Right lobe of liver (tissue), 6 donors: ENCODE data around the gene FIGNL1. TPM values are rescaled to one million over a fixed set of nuclear protein-coding genes. Genes with fewer than 3 reads are reported as not detected.
A peak's percentile ranks its signal among the peaks of the same experiment; 100 is the strongest.

ENCODE experiments used
- ATAC-seq, 4 donors: fragments of 200-7000 bp; cut with Tn5 transposase; one replicate each; pipeline ENCODE4 v1.9.1; 2020; ENCODE audit warnings: mild to moderate bottlenecking in 4 of 4, moderate library complexity in 4 of 4
- DNase-seq, 3 donors: peaks; one replicate each; pipeline ENCODE4 v3.0.0-alpha.2; 2020
- H3K27ac ChIP-seq, 3 donors: fragments of 200-600 bp; one replicate each; pipeline ENCODE4 v1.8.0; 2022
- H3K27me3 ChIP-seq, 2 donors: fragments of 200-600 bp; one replicate each; pipeline ENCODE4 v1.8.0; 2022
- H3K36me3 ChIP-seq, 4 donors: fragments of 200-600 bp; sonication (generic) in 1 of 4; one replicate each; pipeline versions ENCODE4 v1.5.1 to v1.8.0; 2017 to 2022; ENCODE audit warnings: control low read depth in 1 of 4
- H3K4me1 ChIP-seq, 4 donors: fragments of 200-600 bp; sonication (generic) in 1 of 4; one replicate each; pipeline versions ENCODE4 v1.5.1 to v1.8.0; 2017 to 2022; ENCODE audit warnings: control low read depth in 1 of 4
- H3K4me3 ChIP-seq, 3 donors: fragments of 200-600 bp; one replicate each; pipeline ENCODE4 v1.8.0; 2022
- H3K9me3 ChIP-seq, 4 donors: fragments of 200-600 bp; sonication (generic) in 1 of 4; one replicate each; pipeline versions ENCODE4 v1.5.1 to v1.8.0; 2017 to 2022; ENCODE audit warnings: control low read depth in 1 of 4
- POLR2A ChIP-seq: fragments of 450-650 bp; IDR thresholded peaks from one replicate; pipeline ENCODE4 v1.6.1; 2017; ENCODE audit warnings: antibody characterized with exemption, mild to moderate bottlenecking
- WGBS: methylation state at CpG from one replicate; pipeline ENCODE4 v1.1.6; 2018; ENCODE audit warnings: low coverage, low lambda C conversion rate; ENCODE audit not compliant: insufficient coverage; ENCODE audit errors: missing lambda C conversion rate; 5-methylcytosine and 5-hydroxymethylcytosine counted together
- intact Hi-C, 2 donors: fragments of 100-400 bp; cut with DNase I; formaldehyde crosslinking; loops; one replicate each; pipeline versions ENCODE4 v1.11.2 to v1.14.1; 2022
- long read RNA-seq: library from polyadenylated mRNA; unstranded; transcript quantifications from one replicate; pipeline ENCODE4 v2.0.0, GENCODE V29; 2019
- total RNA-seq, 6 experiments: library from RNA; depleted of rRNA in 2 of 6; stranded (reverse); fragments of >200 nt in 2 of 6; fragmentation: NEBNext Ultra II Directional in 3 of 6; extraction: Animal tissue kit (Norgen Biotek cat#: 25700) in 3 of 6; gene quantifications; one replicate each; pipeline versions ENCODE4 v1.1.0 to v1.2.4, GENCODE V29; 2016 to 2023
- TF ChIP-seq, protein P1 (sequence below), 4 donors: fragments of 200-600 bp in 3 of 4; fragments of 450-650 bp in 1 of 4; IDR thresholded peaks; one replicate each; pipeline versions ENCODE4 v1.5.1 to v1.8.0; 2016 to 2022; ENCODE audit warnings: antibody characterized with exemption in 4 of 4, mild to moderate bottlenecking in 2 of 4
- donor health status: DM: no; HTN: yes; CAD: no.
- donor health status: DM: no; HTN: no; CAD: no.
- donor health status: DM: no; HTN: no; CAD: no.
- donor health status: DM: no; HTN: yes; CAD: no.
- donor health status: DM: no; HTN: yes; CAD: no.

Gene FIGNL1, protein sequence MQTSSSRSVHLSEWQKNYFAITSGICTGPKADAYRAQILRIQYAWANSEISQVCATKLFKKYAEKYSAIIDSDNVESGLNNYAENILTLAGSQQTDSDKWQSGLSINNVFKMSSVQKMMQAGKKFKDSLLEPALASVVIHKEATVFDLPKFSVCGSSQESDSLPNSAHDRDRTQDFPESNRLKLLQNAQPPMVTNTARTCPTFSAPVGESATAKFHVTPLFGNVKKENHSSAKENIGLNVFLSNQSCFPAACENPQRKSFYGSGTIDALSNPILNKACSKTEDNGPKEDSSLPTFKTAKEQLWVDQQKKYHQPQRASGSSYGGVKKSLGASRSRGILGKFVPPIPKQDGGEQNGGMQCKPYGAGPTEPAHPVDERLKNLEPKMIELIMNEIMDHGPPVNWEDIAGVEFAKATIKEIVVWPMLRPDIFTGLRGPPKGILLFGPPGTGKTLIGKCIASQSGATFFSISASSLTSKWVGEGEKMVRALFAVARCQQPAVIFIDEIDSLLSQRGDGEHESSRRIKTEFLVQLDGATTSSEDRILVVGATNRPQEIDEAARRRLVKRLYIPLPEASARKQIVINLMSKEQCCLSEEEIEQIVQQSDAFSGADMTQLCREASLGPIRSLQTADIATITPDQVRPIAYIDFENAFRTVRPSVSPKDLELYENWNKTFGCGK
- 10 to 100 TPM in 1 of 6 experiments, 1 to 10 TPM in 5; 2.0 to 12.2 (median 4.4) TPM for total RNA-seq
- long read RNA-seq, partial matches to known transcripts = 0 of 2 reads
- long read RNA-seq, other reads (novel, unspliced or antisense) = 2 of 2 reads

DNA sequence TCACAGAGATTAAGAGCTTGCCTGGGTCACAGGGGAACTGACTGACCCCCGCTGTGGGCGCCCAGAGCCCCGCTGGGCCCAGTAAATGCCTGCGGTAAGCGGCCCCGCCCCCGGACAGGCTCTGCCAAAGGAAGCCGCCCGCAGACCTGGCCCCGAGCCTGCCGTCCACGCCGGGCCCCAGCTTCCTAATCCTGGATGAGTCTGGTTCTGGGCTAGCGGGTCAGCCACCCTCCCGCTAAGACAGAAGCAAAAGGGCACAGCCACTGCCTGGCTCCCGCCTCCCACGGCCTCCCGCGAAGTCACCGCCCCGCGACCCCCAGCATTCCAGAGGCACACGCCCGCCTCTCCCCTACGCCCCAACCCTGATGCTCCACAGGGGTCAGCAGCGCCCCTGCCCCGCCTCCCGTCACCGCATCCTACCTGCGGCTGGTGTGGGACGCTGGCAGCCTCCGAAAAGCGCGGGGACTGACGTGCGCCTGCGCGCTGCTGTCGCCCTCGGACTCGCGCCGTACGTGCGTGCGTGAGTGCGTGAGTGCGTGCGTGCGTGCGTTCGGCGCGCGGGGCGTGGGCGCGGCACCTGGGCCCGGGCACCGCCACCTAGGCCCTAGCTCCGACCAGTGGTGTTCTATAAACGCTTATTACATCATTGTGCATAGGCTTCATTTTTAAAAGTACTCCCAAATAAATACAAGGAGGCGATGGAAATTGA is at the start of gene FIGNL1:
Gene FIGNL1, minus strand, starts transcription at position 470 of the 709 bp plus-strand sequence. CDS start 3,063 bp downstream, outside the sequence.
- Histone ChIP-seq H3K9me3 (no peaks in the 10 kb centered on the region), H3K4me1 (peaks cover 0 to 7% (median 2%) of the 10 kb centered on the region in 4 donors), H3K27me3 (no peaks in the 10 kb centered on the region), H3K4me3 (peak within 1 kb of the TSS; percentile 63 to 78 (median 75)), H3K27ac (peak within 1 kb of the TSS; percentile 41 to 67 (median 63)), H3K36me3 (no peaks in the 10 kb centered on the region)
- DNase-seq = peak; percentile 80 to 87 (median 84)
- intact Hi-C loops = no loop called here
- 0% methylated on average over 7 of the region's 63 CpGs for WGBS
- peak; percentile 95 to 100 (median 97) for ATAC-seq
- TF ChIP-seq POLR2A = peak; percentile 51
- TF ChIP-seq, protein P1, sequence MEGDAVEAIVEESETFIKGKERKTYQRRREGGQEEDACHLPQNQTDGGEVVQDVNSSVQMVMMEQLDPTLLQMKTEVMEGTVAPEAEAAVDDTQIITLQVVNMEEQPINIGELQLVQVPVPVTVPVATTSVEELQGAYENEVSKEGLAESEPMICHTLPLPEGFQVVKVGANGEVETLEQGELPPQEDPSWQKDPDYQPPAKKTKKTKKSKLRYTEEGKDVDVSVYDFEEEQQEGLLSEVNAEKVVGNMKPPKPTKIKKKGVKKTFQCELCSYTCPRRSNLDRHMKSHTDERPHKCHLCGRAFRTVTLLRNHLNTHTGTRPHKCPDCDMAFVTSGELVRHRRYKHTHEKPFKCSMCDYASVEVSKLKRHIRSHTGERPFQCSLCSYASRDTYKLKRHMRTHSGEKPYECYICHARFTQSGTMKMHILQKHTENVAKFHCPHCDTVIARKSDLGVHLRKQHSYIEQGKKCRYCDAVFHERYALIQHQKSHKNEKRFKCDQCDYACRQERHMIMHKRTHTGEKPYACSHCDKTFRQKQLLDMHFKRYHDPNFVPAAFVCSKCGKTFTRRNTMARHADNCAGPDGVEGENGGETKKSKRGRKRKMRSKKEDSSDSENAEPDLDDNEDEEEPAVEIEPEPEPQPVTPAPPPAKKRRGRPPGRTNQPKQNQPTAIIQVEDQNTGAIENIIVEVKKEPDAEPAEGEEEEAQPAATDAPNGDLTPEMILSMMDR (IDR thresholded peaks at IDR 0.05) = no peak

DNA sequence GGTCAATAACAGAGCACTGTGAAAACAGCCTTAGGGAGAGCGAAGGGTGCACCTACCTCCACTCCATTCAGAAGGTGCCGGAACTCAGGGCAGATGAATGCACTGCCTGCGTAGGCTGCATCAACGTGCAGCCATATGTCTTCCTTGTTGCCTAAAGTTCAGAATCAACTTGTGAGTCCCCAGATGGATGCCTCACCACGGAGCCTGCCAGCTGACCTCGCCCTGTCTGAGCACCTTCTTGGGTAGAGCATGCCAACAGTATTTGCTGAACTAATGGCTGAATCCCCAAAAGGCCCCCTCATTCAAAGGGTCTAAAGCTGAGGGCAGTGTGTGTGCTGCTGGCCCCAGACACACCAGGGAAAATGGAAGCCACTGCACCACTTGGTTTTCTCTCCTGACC is 48.9 kb upstream of the FIGNL1 start:
- ATAC-seq (no peak), DNase-seq (peak in 1 of 3 donors; percentile 31)
- H3K27ac ChIP-seq = no peak overlapping the region
- H3K27me3 ChIP-seq = no peaks in the 10 kb centered on the region
- H3K4me1 ChIP-seq = peaks cover 0 to 4% (median 0%) of the 10 kb centered on the region in 4 donors
- TF ChIP-seq, protein P1 (IDR thresholded peaks at IDR 0.05) = no peak
- TF ChIP-seq POLR2A = no peak
- WGBS = 83% methylated on average over 1 of the region's 6 CpGs
- no peaks in the 10 kb centered on the region for H3K36me3 ChIP-seq
- intact Hi-C loops = no loop called here
- H3K9me3 ChIP-seq = no peaks in the 10 kb centered on the region
- no peak overlapping the region for H3K4me3 ChIP-seq

DNA sequence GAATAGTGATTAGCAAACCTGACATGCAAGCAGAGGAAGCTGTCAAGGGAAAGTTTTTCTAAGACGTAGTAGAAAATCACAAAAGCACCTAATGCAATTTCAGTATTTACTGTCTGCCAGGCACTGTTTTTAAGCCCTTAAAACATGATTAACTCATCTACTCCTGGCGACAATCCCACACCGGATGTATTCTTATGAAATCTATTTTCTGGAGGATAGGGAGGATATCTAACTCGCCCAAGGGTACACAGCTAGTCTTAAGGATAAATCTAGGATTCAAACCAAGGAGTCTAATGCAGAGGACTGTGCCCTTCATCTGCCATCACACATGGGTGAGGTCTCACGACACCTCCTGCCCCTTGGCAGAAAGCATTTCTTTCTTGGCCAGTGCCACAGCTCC is 47.8 kb upstream of the FIGNL1 start:
- H3K36me3 ChIP-seq = no peaks in the 10 kb centered on the region
- WGBS = 60% methylated on average over 4 of the region's 5 CpGs
- intact Hi-C loops = no loop called here
- no peak overlapping the region for H3K4me3 ChIP-seq
- ATAC-seq = no peak
- no peak for DNase-seq
- TF ChIP-seq POLR2A = no peak
- TF ChIP-seq, protein P1 (IDR thresholded peaks at IDR 0.05) = no peak
- H3K27me3 ChIP-seq = no peaks in the 10 kb centered on the region
- peaks cover 0 to 4% (median 0%) of the 10 kb centered on the region in 4 donors for H3K4me1 ChIP-seq
- H3K9me3 ChIP-seq = no peaks in the 10 kb centered on the region
- no peak overlapping the region for H3K27ac ChIP-seq

DNA sequence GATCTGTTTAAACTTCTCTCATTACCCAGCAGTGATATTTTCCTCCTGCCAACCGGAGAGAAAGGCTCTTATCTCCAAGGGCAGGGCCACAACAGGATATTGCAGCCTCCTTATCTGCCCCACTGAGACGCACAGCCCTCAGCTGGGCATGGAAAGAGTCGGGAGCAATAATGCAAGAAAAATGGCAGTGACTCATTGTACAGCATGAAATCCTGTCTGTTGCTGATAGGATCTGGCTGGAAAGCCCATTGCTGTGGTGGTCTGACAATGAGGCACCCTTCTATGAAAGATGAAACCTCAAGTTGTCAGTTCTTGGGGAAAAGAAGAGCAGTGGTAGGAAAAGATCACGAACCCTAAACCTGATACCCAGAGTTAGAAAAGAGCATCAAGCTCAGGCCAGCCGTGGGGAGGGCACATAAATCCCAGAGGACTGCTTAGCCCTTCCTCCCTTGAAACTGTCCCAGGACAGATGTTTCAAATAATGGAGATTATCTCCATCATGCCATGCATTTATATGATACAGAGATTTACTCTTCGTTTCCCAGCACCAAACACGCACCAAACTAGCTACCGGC is 47.0 kb upstream of the FIGNL1 start:
- DNase-seq = peak in 1 of 3 donors; percentile 22
- H3K36me3 ChIP-seq = no peaks in the 10 kb centered on the region
- 54% methylated on average over 8 of the region's 8 CpGs for WGBS
- intact Hi-C loops = no loop called here
- no peaks in the 10 kb centered on the region for H3K4me1 ChIP-seq
- no peak overlapping the region for H3K4me3 ChIP-seq
- no peaks in the 10 kb centered on the region for H3K9me3 ChIP-seq
- peak; percentile 60 to 78 (median 62) for ATAC-seq
- TF ChIP-seq POLR2A = no peak
- TF ChIP-seq, protein P1 (IDR thresholded peaks at IDR 0.05) = no peak
- no peaks in the 10 kb centered on the region for H3K27me3 ChIP-seq
- H3K27ac ChIP-seq = no peak overlapping the region
